H1 (cell line): Measurements from ENCODE around the gene PHAX. TPM values are rescaled to one million over a fixed set of nuclear protein-coding genes. Genes with fewer than 3 reads are reported as not detected.
A peak's percentile ranks its signal among the peaks of the same experiment; 100 is the strongest.

Experiments
- CTCF ChIA-PET: fragments of 300-600 bp; sonication (Branson Sonifier 250); formaldehyde crosslinking; loops from one replicate; lab custom pipeline; 2021; ENCODE audit not compliant: partially characterized antibody; lab: Charles Lee
- POLR2A ChIA-PET: fragments of 300-600 bp; sonication (Branson Sonifier 250); formaldehyde crosslinking; loops from one replicate; lab custom pipeline; 2021; ENCODE audit warnings: inconsistent platforms; ENCODE audit not compliant: partially characterized antibody; lab: Charles Lee
- DNase-seq, 2 experiments: peaks; one replicate each; pipeline versions ENCODE4 v3.0.0 to v3.0.0-alpha.2; 2010 to 2022; ENCODE audit warnings: low spot score in 2 of 2, low read depth in 1 of 2, mixed read lengths in 1 of 2
- FAIRE-seq: peaks from 2 replicates; lab custom pipeline; 2011; peaks lifted over from hg19 to GRCh38; lab: Jason Lieb, UNC
- H2AFZ ChIP-seq: 2 replicates; pipeline ENCODE4 v1.8.1; 2012; ENCODE audit warnings: low read length, inconsistent platforms
- H2AK5ac ChIP-seq: 2 replicates; pipeline ENCODE4 v1.6.1; 2013; ENCODE audit warnings: low read depth, low read length
- H2BK120ac ChIP-seq: replicated peaks from 2 replicates; pipeline ENCODE3; 2013; ENCODE audit warnings: low read depth, low read length, inconsistent platforms
- H2BK12ac ChIP-seq: 2 replicates; pipeline ENCODE4 v1.6.1; 2013; ENCODE audit warnings: low read depth, low read length
- H2BK15ac ChIP-seq: 2 replicates; pipeline ENCODE4 v1.6.1; 2013; ENCODE audit warnings: low read length
- H2BK20ac ChIP-seq: 2 replicates; pipeline ENCODE4 v1.6.1; 2013; ENCODE audit warnings: low read length
- H2BK5ac ChIP-seq: 2 replicates; pipeline ENCODE4 v1.6.1; 2013; ENCODE audit warnings: low read depth, low read length
- H3K14ac ChIP-seq: 2 replicates; pipeline ENCODE4 v1.6.1; 2013; ENCODE audit warnings: inconsistent platforms; ENCODE audit not compliant: insufficient read length
- H3K18ac ChIP-seq: 2 replicates; pipeline ENCODE4 v1.6.1; 2013; ENCODE audit warnings: low read length; ENCODE audit errors: extremely low read depth
- H3K23ac ChIP-seq: 2 replicates; pipeline ENCODE4 v1.6.1; 2013; ENCODE audit warnings: inconsistent platforms; ENCODE audit not compliant: insufficient read length
- H3K23me2 ChIP-seq: 2 replicates; pipeline ENCODE4 v1.6.1; 2013; ENCODE audit warnings: low read depth, low read length
- H3K27ac ChIP-seq: 2 replicates; pipeline ENCODE4 v1.6.1; 2011; ENCODE audit warnings: low read depth, low read length, inconsistent platforms
- H3K27me3 ChIP-seq, 4 experiments: replicated peaks in 1 of 4; 1 replicate in 1 of 4; 2 replicates in 3 of 4; pipeline versions ENCODE4 v1.6.1 to v1.8.1; 2011 to 2013; ENCODE audit warnings: low read length in 3 of 4, mild to moderate bottlenecking in 3 of 4, inconsistent platforms in 2 of 4, mixed read lengths in 2 of 4, moderate library complexity in 1 of 4; ENCODE audit not compliant: control insufficient read depth in 3 of 4, insufficient read depth in 3 of 4; ENCODE audit errors: extremely low read depth in 1 of 4
- H3K36me3 ChIP-seq, 4 experiments: 2 replicates each; pipeline versions ENCODE4 v1.6.1 to v1.8.1; 2011 to 2013; ENCODE audit warnings: mild to moderate bottlenecking in 4 of 4, low read length in 3 of 4, moderate library complexity in 2 of 4, control low read depth in 1 of 4, inconsistent platforms in 1 of 4; ENCODE audit not compliant: insufficient read depth in 4 of 4, control insufficient read depth in 2 of 4
- H3K4ac ChIP-seq: replicated peaks from 2 replicates; pipeline ENCODE3; 2013; ENCODE audit warnings: low read length, low read depth, mixed read lengths, inconsistent platforms; ENCODE audit not compliant: insufficient read length
- H3K4me1 ChIP-seq, 4 experiments: replicated peaks in 1 of 4; 1 replicate in 1 of 4; 2 replicates in 3 of 4; pipeline versions ENCODE4 v1.6.1 to v1.8.1; 2011 to 2013; ENCODE audit warnings: low read length in 3 of 4, inconsistent platforms in 2 of 4, mixed read lengths in 1 of 4; ENCODE audit not compliant: insufficient read depth in 4 of 4, control insufficient read depth in 3 of 4
- H3K4me2 ChIP-seq, 2 experiments: 2 replicates each; pipeline versions ENCODE4 v1.6.1 to v1.8.1; 2011 to 2013; ENCODE audit warnings: low read depth in 2 of 2, low read length in 2 of 2, control low read depth in 1 of 2, inconsistent platforms in 1 of 2, mild to moderate bottlenecking in 1 of 2; ENCODE audit not compliant: insufficient read depth in 1 of 2
- H3K4me3 ChIP-seq, 4 experiments: fragments of 200-600, 300-600 bp in 1 of 4; sonication (generic), shearing (Covaris generic), sonication (Bioruptor Twin) in 1 of 4; 2 replicates each; pipeline versions ENCODE4 v1.5.1 to v1.8.1; 2011 to 2016; ENCODE audit warnings: low read length in 4 of 4, low read depth in 3 of 4, control low read depth in 2 of 4, inconsistent platforms in 2 of 4, mild to moderate bottlenecking in 2 of 4, mixed read lengths in 1 of 4, moderate library complexity in 1 of 4; ENCODE audit not compliant: insufficient read depth in 2 of 4; ENCODE audit errors: extremely low read depth in 1 of 4
- H3K56ac ChIP-seq: replicated peaks from 2 replicates; pipeline ENCODE3; 2013; ENCODE audit warnings: low read depth, mild to moderate bottlenecking, mixed read lengths, low read length, inconsistent platforms; ENCODE audit not compliant: insufficient read length
- H3K79me1 ChIP-seq: 2 replicates; pipeline ENCODE4 v1.6.1; 2013; ENCODE audit warnings: low read depth, low read length, control low read depth
- H3K79me2 ChIP-seq, 2 experiments: 2 replicates each; pipeline versions ENCODE4 v1.6.1 to v1.8.1; 2012 to 2013; ENCODE audit warnings: low read length in 2 of 2, mild to moderate bottlenecking in 2 of 2, inconsistent platforms in 1 of 2; ENCODE audit not compliant: insufficient read depth in 2 of 2, control insufficient read depth in 1 of 2
- H3K9ac ChIP-seq, 4 experiments: replicated peaks in 1 of 4; 1 replicate in 1 of 4; 2 replicates in 3 of 4; pipeline versions ENCODE4 v1.6.1 to v1.8.1; 2011 to 2013; ENCODE audit warnings: low read depth in 3 of 4, low read length in 3 of 4, control low read depth in 2 of 4, mild to moderate bottlenecking in 2 of 4, moderate library complexity in 2 of 4, inconsistent platforms in 1 of 4; ENCODE audit errors: extremely low read depth in 1 of 4
- H3K9me3 ChIP-seq, 2 experiments: 2 replicates each; pipeline versions ENCODE4 v1.6.1 to v1.8.1; 2012 to 2013; ENCODE audit warnings: mild to moderate bottlenecking in 2 of 2, moderate library complexity in 2 of 2, control low read depth in 1 of 2, inconsistent platforms in 1 of 2, low read depth in 1 of 2, low read length in 1 of 2, mixed read lengths in 1 of 2; ENCODE audit not compliant: insufficient read depth in 2 of 2
- H4K20me1 ChIP-seq, 2 experiments: replicated peaks in 1 of 2; 2 replicates each; pipeline versions ENCODE3 to v1.8.1; 2011 to 2013; ENCODE audit warnings: inconsistent platforms in 2 of 2, low read length in 2 of 2, mild to moderate bottlenecking in 1 of 2; ENCODE audit not compliant: insufficient read depth in 2 of 2, control insufficient read depth in 1 of 2
- H4K5ac ChIP-seq: 2 replicates; pipeline ENCODE4 v1.6.1; 2013; ENCODE audit warnings: low read length, low read depth, mixed read lengths, inconsistent platforms; ENCODE audit not compliant: insufficient read length
- H4K8ac ChIP-seq: 2 replicates; pipeline ENCODE4 v1.8.0; 2013; ENCODE audit warnings: mild to moderate bottlenecking, moderate library complexity, low read length, inconsistent platforms; ENCODE audit not compliant: insufficient read depth; ENCODE audit errors: extremely low read depth
- H4K91ac ChIP-seq: replicated peaks from 2 replicates; pipeline ENCODE3; 2013; ENCODE audit warnings: low read length, mixed read lengths, inconsistent platforms; ENCODE audit not compliant: insufficient read length
- EGR1 ChIP-seq: IDR thresholded peaks from 2 replicates; pipeline ENCODE4 v1.6.1; 2011; ENCODE audit warnings: low read depth, low read length, borderline replicate concordance
- HDAC6 ChIP-seq: IDR thresholded peaks from one replicate; pipeline ENCODE4 v1.7.1; 2012; ENCODE audit warnings: low read depth, mild to moderate bottlenecking, inconsistent platforms, low read length, moderate library complexity
- SIRT6 ChIP-seq: IDR thresholded peaks from one replicate; pipeline ENCODE4 v1.7.1; 2012; ENCODE audit warnings: low read length, inconsistent platforms
- SIX5 ChIP-seq: IDR thresholded peaks from 2 replicates; pipeline ENCODE4 v1.6.1; 2011; ENCODE audit warnings: mild to moderate bottlenecking, low read depth, low read length
- WGBS, 2 experiments: shearing (Covaris generic) in 1 of 2; methylation state at CpG; one replicate each; pipeline versions ENCODE4 v1.1.6 to v1.1.7; 2013 to 2015; ENCODE audit warnings: low lambda C conversion rate in 2 of 2, mixed read lengths in 2 of 2, inconsistent platforms in 1 of 2, low coverage in 1 of 2, missing lambda C conversion rate in 1 of 2; ENCODE audit not compliant: insufficient replicate concordance in 2 of 2, insufficient coverage in 1 of 2, insufficient read length in 1 of 2; ENCODE audit errors: extremely low coverage in 1 of 2, missing lambda C conversion rate in 1 of 2; 5-methylcytosine and 5-hydroxymethylcytosine counted together
- long read RNA-seq, 2 experiments: library from RNA in 1 of 2; library from capped mRNA in 1 of 2; stranded (forward); transcript quantifications; one replicate each; pipeline ENCODE4 v2.0.0, GENCODE V29; 2021; ENCODE audit warnings: inconsistent platforms in 1 of 2
- polyA minus RNA-seq, 3 experiments: library from RNA; depleted of rRNA, polyadenylated mRNA; stranded (reverse); fragments of >200 nt; gene quantifications; 1 replicate in 2 of 3; 2 replicates in 1 of 3; pipeline ENCODE4 v1.2.3, GENCODE V29; 2011
- polyA plus RNA-seq, 7 experiments: library from polyadenylated mRNA; depleted of rRNA in 3 of 7; stranded (reverse) in 5 of 7; unstranded in 2 of 7; fragments of >200 nt in 5 of 7; fragments of 200-250 nt in 2 of 7; gene quantifications; 1 replicate in 5 of 7; 2 replicates in 1 of 7; 4 replicates in 1 of 7; pipeline versions ENCODE4 v1.2.1 to v1.2.3, GENCODE V29; 2011 to 2013; ENCODE audit warnings: missing spikeins in 2 of 7, mixed read lengths in 2 of 7
- total RNA-seq: library from RNA; stranded (reverse); fragmentation: NEBNext Ultra II Directional; extraction: Animal tissue kit (Norgen Biotek cat#: 25700); gene quantifications from 2 replicates; pipeline ENCODE4 v1.2.1, GENCODE V29; 2021
- TF ChIP-seq, protein P1 (sequence below): IDR thresholded peaks from 2 replicates; pipeline ENCODE4 v1.6.1; 2011; ENCODE audit warnings: low read depth, mild to moderate bottlenecking, low read length; ENCODE audit not compliant: insufficient read depth

PHAX gene, protein sequence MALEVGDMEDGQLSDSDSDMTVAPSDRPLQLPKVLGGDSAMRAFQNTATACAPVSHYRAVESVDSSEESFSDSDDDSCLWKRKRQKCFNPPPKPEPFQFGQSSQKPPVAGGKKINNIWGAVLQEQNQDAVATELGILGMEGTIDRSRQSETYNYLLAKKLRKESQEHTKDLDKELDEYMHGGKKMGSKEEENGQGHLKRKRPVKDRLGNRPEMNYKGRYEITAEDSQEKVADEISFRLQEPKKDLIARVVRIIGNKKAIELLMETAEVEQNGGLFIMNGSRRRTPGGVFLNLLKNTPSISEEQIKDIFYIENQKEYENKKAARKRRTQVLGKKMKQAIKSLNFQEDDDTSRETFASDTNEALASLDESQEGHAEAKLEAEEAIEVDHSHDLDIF
- 58.1 and 59.5 TPM in 2 replicates for total RNA-seq
- 32.1 and 34.1 TPM in 2 replicates for polyA plus RNA-seq (2011; rRNA removed)
- polyA plus RNA-seq (2011; cell fraction: cytosol; rRNA removed), result 55.0 TPM
- 10.7 TPM for polyA plus RNA-seq (2011; cell fraction: nucleus; rRNA removed)
- polyA plus RNA-seq (2012, experiment 1 of 2), result 39.7 to 74.8 TPM (median 59.5 TPM) in 4 replicates
- 14.3 TPM for polyA plus RNA-seq (2012, experiment 2 of 2)
- 36.4 TPM for polyA plus RNA-seq (2013, experiment 1 of 2)
- polyA plus RNA-seq (2013, experiment 2 of 2), result 34.4 TPM
- polyA minus RNA-seq (2011; rRNA and poly(A)+ RNA removed), result 37.8 and 45.2 TPM in 2 replicates
- 24.7 TPM for polyA minus RNA-seq (2011; cell fraction: cytosol; rRNA and poly(A)+ RNA removed)
- polyA minus RNA-seq (2011; cell fraction: nucleus; rRNA and poly(A)+ RNA removed), result 53.3 TPM
- long read RNA-seq, experiment 1, full-length matches to known transcripts, result 6 of 31 reads
- long read RNA-seq, experiment 1, partial matches to known transcripts, result 8 of 31 reads
- long read RNA-seq, experiment 1, other reads (novel, unspliced or antisense), result 17 of 31 reads
- long read RNA-seq, experiment 2, full-length matches to known transcripts, result 47 of 55 reads
- long read RNA-seq, experiment 2, partial matches to known transcripts, result 2 of 55 reads
- long read RNA-seq, experiment 2, other reads (novel, unspliced or antisense), result 6 of 55 reads

DNA sequence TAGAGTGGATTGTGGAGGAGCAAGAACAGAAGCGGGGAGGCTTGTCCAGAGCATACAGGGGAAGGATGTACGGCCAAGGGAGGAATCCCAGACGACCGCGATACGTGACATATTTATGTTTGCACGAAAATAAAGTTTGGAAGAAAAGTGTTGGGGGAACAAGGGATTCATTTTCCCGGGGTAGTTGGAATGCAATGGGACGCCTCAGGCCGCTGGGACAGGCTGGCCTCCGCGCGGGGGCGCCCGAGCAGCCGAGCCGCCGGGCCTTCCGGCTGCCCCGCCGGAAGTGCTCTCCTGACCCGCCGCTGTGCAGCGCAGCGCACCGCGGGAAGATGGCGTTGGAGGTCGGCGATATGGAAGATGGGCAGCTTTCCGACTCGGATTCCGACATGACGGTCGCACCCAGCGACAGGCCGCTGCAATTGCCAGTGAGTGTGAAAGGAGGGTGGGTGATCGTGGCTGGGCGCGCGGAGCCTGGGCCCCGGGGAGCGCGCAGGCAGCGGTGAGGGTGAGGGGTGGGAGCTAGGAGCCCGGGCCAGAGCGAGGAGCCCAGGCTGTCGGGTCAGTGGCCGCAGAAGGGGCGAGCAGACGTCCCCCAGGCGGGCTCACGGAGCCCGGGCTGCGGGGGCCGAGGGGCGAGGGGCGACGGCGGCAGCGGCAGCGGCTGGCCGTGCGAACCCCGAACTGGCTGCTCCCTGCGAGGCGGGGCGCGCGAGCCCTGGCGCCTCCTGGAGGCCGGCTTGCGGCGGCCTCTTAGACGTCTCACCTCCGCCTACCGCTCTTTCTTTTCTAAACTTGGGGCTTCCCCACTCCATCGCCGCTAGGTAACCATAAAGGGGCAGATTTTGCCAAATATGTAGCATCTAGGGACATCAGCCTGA lies at the start of gene PHAX:
Gene PHAX (plus strand): TSS at position 317 of the 881 bp plus-strand sequence. CDS start 16 bp downstream, at position 333.
- CTCF ChIA-PET, result interaction anchor here (0.6 to 2.5 kb wide), 19 partner anchors 9 to 509 kb away, joined by 3 to 13 read pairs (median 3); no protein-coding TSS in a partner anchor
- Histone ChIP-seq H3K9me3 (no peaks in the 10 kb centered on the region), H4K5ac (peak within 1 kb of the TSS; percentile 92)
- TF ChIP-seq, protein P1, sequence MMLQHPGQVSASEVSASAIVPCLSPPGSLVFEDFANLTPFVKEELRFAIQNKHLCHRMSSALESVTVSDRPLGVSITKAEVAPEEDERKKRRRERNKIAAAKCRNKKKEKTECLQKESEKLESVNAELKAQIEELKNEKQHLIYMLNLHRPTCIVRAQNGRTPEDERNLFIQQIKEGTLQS, result no peak
- TF ChIP-seq SIX5, result no peak
- TF ChIP-seq HDAC6, result no peak
- TF ChIP-seq SIRT6, result no peak
- no peak for TF ChIP-seq EGR1

More for the DNA sequence above, at the start of gene PHAX:
- Histone ChIP-seq H4K20me1 (peaks cover 0 to 9% of the 10 kb centered on the region in 2 experiments), H3K4me1 (peaks cover 2 to 8% (median 6%) of the 10 kb centered on the region in 4 experiments; a peak in 6 of 7 replicates), H2BK120ac (peak within 1 kb of the TSS; percentile 93), H3K4me3 (peak within 1 kb of the TSS; percentile 54 to 97 (median 89)), H4K91ac (peak within 1 kb of the TSS; percentile 93), H2BK12ac (peak within 1 kb of the TSS; percentile 76; the same call in 1 of the 2 replicates), H4K8ac (peak within 1 kb of the TSS; percentile 99), H3K9ac (peak within 1 kb of the TSS; percentile 97), H3K4me2 (peak within 1 kb of the TSS; percentile 58 to 79), H3K27me3 (no peaks in the 10 kb centered on the region), H3K36me3 (peaks cover 8 to 24% (median 16%) of the 10 kb centered on the region in 4 experiments; a peak in 6 of 8 replicates), H2BK15ac (no peak within 1 kb of the TSS), H3K18ac (peak within 1 kb of the TSS; percentile 99), H3K23ac (no peak within 1 kb of the TSS), H2AFZ (peak within 1 kb of the TSS; percentile 78), H3K23me2 (peaks cover 8% of the 10 kb centered on the region), H3K27ac (peak within 1 kb of the TSS; percentile 94), H3K79me1 (peaks cover 6% of the 10 kb centered on the region), H2AK5ac (peak within 1 kb of the TSS; percentile 45; the same call in 1 of the 2 replicates), H2BK5ac (peak within 1 kb of the TSS; percentile 98), H3K56ac (peak within 1 kb of the TSS; percentile 88), H3K79me2 (peaks cover 27 to 47% of the 10 kb centered on the region in 2 experiments), H2BK20ac (peak within 1 kb of the TSS; percentile 68; the same call in 1 of the 2 replicates), H3K14ac (no peak within 1 kb of the TSS), H3K4ac (peak within 1 kb of the TSS; percentile 94)
- FAIRE-seq, result no peak
- POLR2A ChIA-PET, result interaction anchor here (0.6 to 3.8 kb wide), 12 partner anchors 9 to 177 kb away, joined by 3 to 21 read pairs (median 4); partner anchors contain the start of genes GRAMD2B and LMNB1
- 2% methylated on average over 63 of the region's 79 CpGs; no CpG with 5 or more reads in 1 of the 2 experiments for WGBS, 2 experiments
- peak in 1 of 2 experiments; percentile 87 for DNase-seq
